OCI-LY7 (cell line): Measurements from ENCODE around the gene SCPEP1.

Experiments used
- CTCF ChIP-seq: fragments of 200-600 bp; sonication (generic); conservative IDR thresholded peaks from 2 replicates; pipeline ENCODE4 v1.5.1; 2014; ENCODE audit warnings: mild to moderate bottlenecking, antibody characterized with exemption, low read length, moderate library complexity, mixed read lengths
- EZH2phosphoT487 ChIP-seq: fragments of 200-600 bp; sonication (generic); IDR thresholded peaks from 2 replicates; pipeline ENCODE4 v1.6.1; 2018; ENCODE audit warnings: low read depth, borderline replicate concordance, mild to moderate bottlenecking, mixed run types, antibody characterized with exemption, low read length, moderate library complexity, mixed read lengths

GRCh38 chr17:57035971-57036481, 58.1 kb downstream of the SCPEP1 start:
- TF ChIP-seq CTCF (no peak), EZH2phosphoT487 (no peak)
